IMR-90 (cell line): ENCODE data around the gene FGA.

Experiments used
- CEBPB ChIP-seq: IDR thresholded peaks from 2 replicates; pipeline ENCODE4 v1.6.1; 2012; ENCODE audit warnings: low read depth, low read length, improper control_type of control experiment
- CHD1 ChIP-seq: IDR thresholded peaks from 2 replicates; pipeline ENCODE4 v1.6.1; 2012; ENCODE audit warnings: low read depth, low read length, improper control_type of control experiment
- MAZ ChIP-seq: IDR thresholded peaks from 2 replicates; pipeline ENCODE4 v1.6.1; 2012; ENCODE audit warnings: low read depth, mild to moderate bottlenecking, low read length, improper control_type of control experiment, moderate library complexity, borderline replicate concordance
- MXI1 ChIP-seq: IDR thresholded peaks from 2 replicates; pipeline ENCODE4 v1.6.1; 2012; ENCODE audit warnings: low read depth, mild to moderate bottlenecking, low read length, moderate library complexity, borderline replicate concordance
- POLR2A ChIP-seq: IDR thresholded peaks from 2 replicates; pipeline ENCODE4 v1.6.1; 2012; ENCODE audit warnings: mild to moderate bottlenecking, low read depth, low read length
- RAD21 ChIP-seq: IDR thresholded peaks from 2 replicates; pipeline ENCODE4 v1.6.1; 2012; ENCODE audit warnings: low read length, improper control_type of control experiment
- RCOR1 ChIP-seq: IDR thresholded peaks from 2 replicates; pipeline ENCODE4 v1.6.1; 2012; ENCODE audit warnings: mild to moderate bottlenecking, low read length, improper control_type of control experiment; ENCODE audit not compliant: insufficient replicate concordance
- TF ChIP-seq, protein P1 (sequence below): conservative IDR thresholded peaks from 2 replicates; pipeline ENCODE4 v1.5.1; 2012; ENCODE audit warnings: mild to moderate bottlenecking, low read depth, low read length, improper control_type of control experiment
- TF ChIP-seq, protein P2 (sequence below): fragments of 150-350 bp; IDR thresholded peaks from 2 replicates; pipeline ENCODE4 v1.6.1; 2017; ENCODE audit warnings: mild to moderate bottlenecking, antibody characterized with exemption, low read length, low read depth

DNA sequence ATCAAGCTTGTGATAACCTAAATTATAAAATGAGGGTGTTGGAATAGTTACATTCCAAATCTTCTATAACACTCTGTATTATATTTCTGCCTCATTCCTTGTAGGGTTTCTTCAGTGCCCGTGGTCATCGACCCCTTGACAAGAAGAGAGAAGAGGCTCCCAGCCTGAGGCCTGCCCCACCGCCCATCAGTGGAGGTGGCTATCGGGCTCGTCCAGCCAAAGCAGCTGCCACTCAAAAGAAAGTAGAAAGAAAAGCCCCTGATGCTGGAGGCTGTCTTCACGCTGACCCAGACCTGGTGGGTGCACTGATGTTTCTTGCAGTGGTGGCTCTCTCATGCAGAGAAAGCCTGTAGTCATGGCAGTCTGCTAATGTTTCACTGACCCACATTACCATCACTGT lies 24.8 kb downstream of the FGA start:
- TF ChIP-seq, protein P1, sequence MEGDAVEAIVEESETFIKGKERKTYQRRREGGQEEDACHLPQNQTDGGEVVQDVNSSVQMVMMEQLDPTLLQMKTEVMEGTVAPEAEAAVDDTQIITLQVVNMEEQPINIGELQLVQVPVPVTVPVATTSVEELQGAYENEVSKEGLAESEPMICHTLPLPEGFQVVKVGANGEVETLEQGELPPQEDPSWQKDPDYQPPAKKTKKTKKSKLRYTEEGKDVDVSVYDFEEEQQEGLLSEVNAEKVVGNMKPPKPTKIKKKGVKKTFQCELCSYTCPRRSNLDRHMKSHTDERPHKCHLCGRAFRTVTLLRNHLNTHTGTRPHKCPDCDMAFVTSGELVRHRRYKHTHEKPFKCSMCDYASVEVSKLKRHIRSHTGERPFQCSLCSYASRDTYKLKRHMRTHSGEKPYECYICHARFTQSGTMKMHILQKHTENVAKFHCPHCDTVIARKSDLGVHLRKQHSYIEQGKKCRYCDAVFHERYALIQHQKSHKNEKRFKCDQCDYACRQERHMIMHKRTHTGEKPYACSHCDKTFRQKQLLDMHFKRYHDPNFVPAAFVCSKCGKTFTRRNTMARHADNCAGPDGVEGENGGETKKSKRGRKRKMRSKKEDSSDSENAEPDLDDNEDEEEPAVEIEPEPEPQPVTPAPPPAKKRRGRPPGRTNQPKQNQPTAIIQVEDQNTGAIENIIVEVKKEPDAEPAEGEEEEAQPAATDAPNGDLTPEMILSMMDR, result no peak
- no peak for TF ChIP-seq POLR2A
- no peak for TF ChIP-seq CEBPB
- no peak for TF ChIP-seq CHD1
- TF ChIP-seq MAZ, result no peak
- TF ChIP-seq RAD21, result no peak
- TF ChIP-seq, protein P2, sequence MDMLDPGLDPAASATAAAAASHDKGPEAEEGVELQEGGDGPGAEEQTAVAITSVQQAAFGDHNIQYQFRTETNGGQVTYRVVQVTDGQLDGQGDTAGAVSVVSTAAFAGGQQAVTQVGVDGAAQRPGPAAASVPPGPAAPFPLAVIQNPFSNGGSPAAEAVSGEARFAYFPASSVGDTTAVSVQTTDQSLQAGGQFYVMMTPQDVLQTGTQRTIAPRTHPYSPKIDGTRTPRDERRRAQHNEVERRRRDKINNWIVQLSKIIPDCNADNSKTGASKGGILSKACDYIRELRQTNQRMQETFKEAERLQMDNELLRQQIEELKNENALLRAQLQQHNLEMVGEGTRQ, result no peak
- no peak for TF ChIP-seq MXI1
- TF ChIP-seq RCOR1, result no peak
